Lower leg skin (tissue), 4 donors: Measurements from ENCODE around the gene IFNAR2. TPM values are rescaled to one million over a fixed set of nuclear protein-coding genes. Genes with fewer than 3 reads are reported as not detected.

Source experiments
- DNase-seq, 2 donors: peaks; one replicate each; pipeline ENCODE4 v3.0.0-alpha.2; 2019; ENCODE audit warnings: low spot score in 2 of 2
- H3K4me3 ChIP-seq: fragments of 200-600 bp; sonication (generic); 2 replicates; pipeline ENCODE4 v1.5.1; 2017; ENCODE audit warnings: mild to moderate bottlenecking, low read depth; ENCODE audit not compliant: poor library complexity, severe bottlenecking
- CTCF ChIP-seq, 3 donors: fragments of 450-650 bp; IDR thresholded peaks; one replicate each; pipeline ENCODE4 v1.5.1; 2016; ENCODE audit warnings: antibody characterized with exemption in 3 of 3, mild to moderate bottlenecking in 3 of 3, moderate library complexity in 2 of 3
- POLR2A ChIP-seq, 2 donors: fragments of 450-650 bp; IDR thresholded peaks; one replicate each; pipeline ENCODE4 v1.6.1; 2016 to 2017; ENCODE audit warnings: antibody characterized with exemption in 2 of 2, mild to moderate bottlenecking in 1 of 2, moderate library complexity in 1 of 2
- WGBS, 2 donors: methylation state at CpG; one replicate each; pipeline ENCODE4 v1.1.5; 2018; 5-methylcytosine and 5-hydroxymethylcytosine counted together
- intact Hi-C: fragments of 100-400 bp; cut with DNase I; formaldehyde crosslinking; loops from one replicate; pipeline ENCODE4 v1.15.0; 2023; ENCODE audit warnings: low total_unique reads
- total RNA-seq, 4 donors: library from RNA; depleted of rRNA; stranded (reverse); fragments of >200 nt; gene quantifications; one replicate each; pipeline ENCODE4 v1.1.0, GENCODE V29; 2016

Gene IFNAR2
- total RNA-seq, 4 donors from 2014 or later: 2.7 to 14.2 (median 2.9) TPM

GRCh38 chr21:33279330-33279820 lies 49.6 kb downstream of the IFNAR2 start:
- DNase-seq: no peak
- no peak for TF ChIP-seq CTCF (IDR thresholded peaks at IDR 0.05)
- TF ChIP-seq POLR2A (IDR thresholded peaks at IDR 0.05): no peak
- WGBS, 2 donors: 98% methylated on average over 3 of the region's 3 CpGs
- no peak overlapping the region for H3K4me3 ChIP-seq
- intact Hi-C loops: no loop called here

Other genes with a start within 250 kb of the IFNAR2 start
- not detected for gene OLIG2, start 204.0 kb upstream of the IFNAR2 start, total RNA-seq
- 1 to 10 TPM in 1 of 4 donors, not detected in 3; 1.2 TPM for gene OLIG1, start 159.8 kb upstream of the IFNAR2 start, total RNA-seq
- gene IL10RB, start 36.4 kb downstream of the IFNAR2 start, total RNA-seq: 10 to 100 TPM; 27.6 to 33.3 (median 30.2) TPM
- gene IFNAR1, start 95.0 kb downstream of the IFNAR2 start, total RNA-seq: 10 to 100 TPM; 17.0 to 19.4 (median 19.0) TPM
- gene IFNGR2, start 173.5 kb downstream of the IFNAR2 start, total RNA-seq: 10 to 100 TPM; 46.7 to 74.1 (median 60.9) TPM